Esophagus muscularis mucosa (tissue), 4 donors: Measurements from ENCODE around the gene SLC6A9. TPM values are rescaled to one million over a fixed set of nuclear protein-coding genes. Genes with fewer than 3 reads are reported as not detected.

Experiments
- DNase-seq: peaks from one replicate; pipeline ENCODE4 v3.0.0-alpha.2; 2017; ENCODE audit errors: extremely low spot score
- H3K27ac ChIP-seq, 4 donors: fragments of 200-600 bp; sonication (generic); replicated peaks in 1 of 4; 1 replicate in 3 of 4; 2 replicates in 1 of 4; pipeline ENCODE4 v1.5.1; 2016 to 2019; ENCODE audit warnings: mild to moderate bottlenecking in 1 of 4
- H3K27me3 ChIP-seq, 4 donors: fragments of 200-600 bp; sonication (generic); one replicate each; pipeline versions ENCODE4 v1.5.1 to v1.6.0; 2016 to 2019
- H3K36me3 ChIP-seq, 4 donors: fragments of 200-600 bp; sonication (generic); one replicate each; pipeline ENCODE4 v1.5.1; 2016 to 2019
- H3K4me1 ChIP-seq, 4 donors: fragments of 200-600 bp; sonication (generic); one replicate each; pipeline ENCODE4 v1.5.1; 2016 to 2019
- H3K4me3 ChIP-seq, 4 donors: fragments of 200-600 bp; sonication (generic); 1 replicate in 2 of 4; 2 replicates in 2 of 4; pipeline ENCODE4 v1.5.1; 2016 to 2019; ENCODE audit warnings: mild to moderate bottlenecking in 4 of 4, moderate library complexity in 1 of 4
- H3K9me3 ChIP-seq, 4 donors: fragments of 200-600 bp; sonication (generic); 1 replicate in 3 of 4; 2 replicates in 1 of 4; pipeline ENCODE4 v1.5.1; 2016 to 2019
- CTCF ChIP-seq, 3 experiments: fragments of 200-600 bp in 2 of 3; fragments of 450-650 bp in 1 of 3; sonication (generic) in 2 of 3; IDR thresholded peaks; one replicate each; pipeline ENCODE4 v1.5.1; 2017 to 2019; ENCODE audit warnings: antibody characterized with exemption in 3 of 3, mild to moderate bottlenecking in 2 of 3, moderate library complexity in 1 of 3
- EP300 ChIP-seq: sonication (generic); formaldehyde crosslinking; IDR thresholded peaks from one replicate; pipeline ENCODE4 v1.6.1; 2017; ENCODE audit warnings: antibody characterized with exemption
- POLR2A ChIP-seq: fragments of 450-650 bp; IDR thresholded peaks from one replicate; pipeline ENCODE4 v1.6.1; 2017; ENCODE audit warnings: antibody characterized with exemption, moderate library complexity, mild to moderate bottlenecking, low read depth
- POLR2AphosphoS5 ChIP-seq, 2 donors: sonication (generic); formaldehyde crosslinking; IDR thresholded peaks; one replicate each; pipeline ENCODE4 v1.6.1; 2017; ENCODE audit warnings: antibody characterized with exemption in 2 of 2
- WGBS: methylation state at CpG from one replicate; pipeline ENCODE4 v1.1.5; 2018; 5-methylcytosine and 5-hydroxymethylcytosine counted together
- intact Hi-C: fragments of 100-400 bp; cut with DNase I; formaldehyde crosslinking; loops from one replicate; pipeline ENCODE4 v1.15.1; 2023
- total RNA-seq, 4 donors: library from RNA; depleted of rRNA; stranded (reverse); fragments of >200 nt; gene quantifications; one replicate each; pipeline versions ENCODE4 v1.1.0 to v1.2.1, GENCODE V29; 2016

SLC6A9 gene
- total RNA-seq, 4 donors from 2014 or later = 5.2 to 17.9 (median 7.8) TPM

GRCh38 chr1:43986712-43987111, 44.5 kb downstream of the SLC6A9 start:
- DNase-seq = no peak
- TF ChIP-seq POLR2A (no peak), EP300 (no peak)
- WGBS = 79% methylated on average over 6 of the region's 6 CpGs
- Histone ChIP-seq H3K27ac (no peak overlapping the region), H3K4me3 (no peak overlapping the region), H3K27me3 (no peaks in the 10 kb centered on the region), H3K9me3 (no peaks in the 10 kb centered on the region), H3K4me1 (peaks cover 10 to 19% (median 12%) of the 10 kb centered on the region in 4 donors), H3K36me3 (peaks cover 0 to 31% (median 21%) of the 10 kb centered on the region in 4 donors)
- intact Hi-C loops = no loop called here

GRCh38 chr1:43985984-43986595, 45.2 kb downstream of the SLC6A9 start:
- peaks cover 7 to 16% (median 9%) of the 10 kb centered on the region in 4 donors for H3K4me1 ChIP-seq
- no peaks in the 10 kb centered on the region for H3K27me3 ChIP-seq
- TF ChIP-seq POLR2A (no peak), EP300 (no peak), CTCF (IDR thresholded peaks at IDR 0.05) (no peak), POLR2AphosphoS5 (IDR thresholded peaks at IDR 0.05) (no peak)
- intact Hi-C loops = no loop called here
- no peak overlapping the region for H3K4me3 ChIP-seq
- H3K36me3 ChIP-seq = peaks cover 0 to 38% (median 21%) of the 10 kb centered on the region in 4 donors
- DNase-seq = no peak
- no peaks in the 10 kb centered on the region for H3K9me3 ChIP-seq
- 88% methylated on average over 4 of the region's 4 CpGs for WGBS
- no peak overlapping the region for H3K27ac ChIP-seq

- peaks cover 7 to 19% (median 11%) of the 10 kb centered on the region in 4 donors for H3K4me1 ChIP-seq
- no peaks in the 10 kb centered on the region for H3K27me3 ChIP-seq
- peaks cover 0 to 39% (median 21%) of the 10 kb centered on the region in 4 donors for H3K36me3 ChIP-seq
- no peaks in the 10 kb centered on the region for H3K9me3 ChIP-seq
- no peak overlapping the region for H3K27ac ChIP-seq
- intact Hi-C loops = no loop called here
- H3K4me3 ChIP-seq = no peak overlapping the region
- WGBS = 91% methylated on average over 7 of the region's 16 CpGs
- TF ChIP-seq POLR2A (no peak), CTCF (IDR thresholded peaks at IDR 0.05) (no peak), EP300 (no peak), POLR2AphosphoS5 (IDR thresholded peaks at IDR 0.05) (no peak)
- no peak for DNase-seq
Observed at GRCh38 chr1:43984855-43985254, 46.4 kb downstream of the SLC6A9 start.

GRCh38 chr1:43983253-43983899, 47.9 kb downstream of the SLC6A9 start:
- no peak overlapping the region for H3K4me3 ChIP-seq
- H3K27ac ChIP-seq = no peak overlapping the region
- DNase-seq = no peak
- intact Hi-C loops = no loop called here
- peaks cover 0 to 40% (median 21%) of the 10 kb centered on the region in 4 donors for H3K36me3 ChIP-seq
- H3K27me3 ChIP-seq = no peaks in the 10 kb centered on the region
- WGBS = 78% methylated on average over 12 of the region's 12 CpGs
- no peak for TF ChIP-seq CTCF (IDR thresholded peaks at IDR 0.05)
- no peak for TF ChIP-seq EP300
- no peaks in the 10 kb centered on the region for H3K9me3 ChIP-seq
- peaks cover 14 to 31% (median 20%) of the 10 kb centered on the region in 4 donors for H3K4me1 ChIP-seq

GRCh38 chr1:43982808-43983207, 48.5 kb downstream of the SLC6A9 start:
- Histone ChIP-seq H3K27me3 (no peaks in the 10 kb centered on the region), H3K36me3 (peaks cover 0 to 45% (median 25%) of the 10 kb centered on the region in 4 donors), H3K4me1 (peaks cover 19 to 36% (median 26%) of the 10 kb centered on the region in 4 donors), H3K9me3 (no peaks in the 10 kb centered on the region), H3K4me3 (no peak overlapping the region), H3K27ac (no peak overlapping the region)
- no peak for DNase-seq
- WGBS = 82% methylated on average over 15 of the region's 15 CpGs
- intact Hi-C loops = no loop called here
- TF ChIP-seq EP300 = no peak
- no peak for TF ChIP-seq POLR2AphosphoS5 (IDR thresholded peaks at IDR 0.05)
- TF ChIP-seq CTCF (IDR thresholded peaks at IDR 0.05) = no peak
- no peak for TF ChIP-seq POLR2A
